Trophoblast cell (in vitro differentiated cells and primary cell): ENCODE results near the gene ENTHD1.

Experiments used
- DNase-seq, 2 donors: peaks; one replicate each; pipeline ENCODE4 v3.0.0-alpha.2; 2016
- H2AFZ ChIP-seq: 2 replicates; pipeline ENCODE4 v1.6.1; 2013; ENCODE audit warnings: low read length, moderate library complexity, mild to moderate bottlenecking; ENCODE audit not compliant: insufficient read depth, poor library complexity
- H2AK5ac ChIP-seq: 2 replicates; pipeline ENCODE4 v1.6.1; 2013; ENCODE audit warnings: mild to moderate bottlenecking, low read length
- H2BK120ac ChIP-seq: 2 replicates; pipeline ENCODE4 v1.6.1; 2013; ENCODE audit warnings: low read length, mild to moderate bottlenecking, moderate library complexity; ENCODE audit not compliant: insufficient read depth, poor library complexity
- H2BK12ac ChIP-seq: 2 replicates; pipeline ENCODE4 v1.6.1; 2013; ENCODE audit warnings: mild to moderate bottlenecking, low read length, moderate library complexity
- H2BK5ac ChIP-seq: 2 replicates; pipeline ENCODE4 v1.6.1; 2013; ENCODE audit warnings: low read length, low read depth, moderate library complexity, mild to moderate bottlenecking; ENCODE audit not compliant: poor library complexity
- H3K14ac ChIP-seq: 2 replicates; pipeline ENCODE4 v1.6.1; 2013; ENCODE audit warnings: mild to moderate bottlenecking, low read length
- H3K18ac ChIP-seq: 2 replicates; pipeline ENCODE4 v1.6.1; 2013; ENCODE audit warnings: mild to moderate bottlenecking, low read length
- H3K23ac ChIP-seq: 2 replicates; pipeline ENCODE4 v1.6.1; 2013; ENCODE audit warnings: low read length
- H3K27ac ChIP-seq: 2 replicates; pipeline ENCODE4 v1.5.1; 2013; ENCODE audit warnings: low read depth, mild to moderate bottlenecking, inconsistent platforms, low read length, moderate library complexity
- H3K27me3 ChIP-seq: 2 replicates; pipeline ENCODE4 v1.6.1; 2013; ENCODE audit warnings: inconsistent platforms, mild to moderate bottlenecking, low read length, moderate library complexity; ENCODE audit not compliant: insufficient read depth
- H3K36me3 ChIP-seq, 2 experiments: 1 replicate in 1 of 2; 2 replicates in 1 of 2; pipeline ENCODE4 v1.6.1; 2013; ENCODE audit warnings: low read length in 2 of 2, mild to moderate bottlenecking in 2 of 2, moderate library complexity in 1 of 2; ENCODE audit not compliant: insufficient read depth in 2 of 2, control insufficient read depth in 1 of 2
- H3K4ac ChIP-seq: 2 replicates; pipeline ENCODE4 v1.6.1; 2013; ENCODE audit warnings: low read depth, mild to moderate bottlenecking, low read length, moderate library complexity
- H3K4me1 ChIP-seq, 2 experiments: 1 replicate in 1 of 2; 2 replicates in 1 of 2; pipeline ENCODE4 v1.6.1; 2013; ENCODE audit warnings: low read length in 2 of 2, mild to moderate bottlenecking in 2 of 2, moderate library complexity in 1 of 2; ENCODE audit not compliant: insufficient read depth in 2 of 2, control insufficient read depth in 1 of 2
- H3K4me2 ChIP-seq: 2 replicates; pipeline ENCODE4 v1.6.1; 2013; ENCODE audit warnings: inconsistent platforms, mild to moderate bottlenecking, low read length, moderate library complexity
- H3K4me3 ChIP-seq: 2 replicates; pipeline ENCODE4 v1.5.1; 2013; ENCODE audit warnings: mild to moderate bottlenecking, low read depth, low read length, inconsistent platforms
- H3K79me1 ChIP-seq: one replicate; pipeline ENCODE4 v1.6.1; 2013; ENCODE audit warnings: low read length
- H3K79me2 ChIP-seq: 2 replicates; pipeline ENCODE4 v1.6.1; 2013; ENCODE audit warnings: low read length, mild to moderate bottlenecking; ENCODE audit not compliant: control insufficient read depth, insufficient read depth, poor library complexity
- H3K9ac ChIP-seq: 2 replicates; pipeline ENCODE4 v1.6.1; 2013; ENCODE audit warnings: mild to moderate bottlenecking, low read length
- H3K9me3 ChIP-seq: 2 replicates; pipeline ENCODE4 v1.6.1; 2013; ENCODE audit warnings: low read depth, mild to moderate bottlenecking, control low read depth, inconsistent platforms, low read length; ENCODE audit not compliant: insufficient read depth
- H4K12ac ChIP-seq: 2 replicates; pipeline ENCODE4 v1.6.1; 2013; ENCODE audit warnings: low read depth, mild to moderate bottlenecking, low read length, moderate library complexity
- H4K8ac ChIP-seq: 2 replicates; pipeline ENCODE4 v1.6.1; 2013; ENCODE audit warnings: low read depth, mild to moderate bottlenecking, low read length, moderate library complexity
- H4K91ac ChIP-seq: one replicate; pipeline ENCODE4 v1.6.1; 2013; ENCODE audit warnings: low read depth, mild to moderate bottlenecking, low read length, moderate library complexity
- WGBS: extraction: QIAGEN DNeasy Blood & Tissue Kit; methylation state at CpG from one replicate; pipeline ENCODE4 v1.1.7; 2013; ENCODE audit warnings: missing lambda C conversion rate; ENCODE audit not compliant: insufficient read length, insufficient coverage; ENCODE audit errors: extremely low coverage; 5-methylcytosine and 5-hydroxymethylcytosine counted together

Gene ENTHD1

DNA sequence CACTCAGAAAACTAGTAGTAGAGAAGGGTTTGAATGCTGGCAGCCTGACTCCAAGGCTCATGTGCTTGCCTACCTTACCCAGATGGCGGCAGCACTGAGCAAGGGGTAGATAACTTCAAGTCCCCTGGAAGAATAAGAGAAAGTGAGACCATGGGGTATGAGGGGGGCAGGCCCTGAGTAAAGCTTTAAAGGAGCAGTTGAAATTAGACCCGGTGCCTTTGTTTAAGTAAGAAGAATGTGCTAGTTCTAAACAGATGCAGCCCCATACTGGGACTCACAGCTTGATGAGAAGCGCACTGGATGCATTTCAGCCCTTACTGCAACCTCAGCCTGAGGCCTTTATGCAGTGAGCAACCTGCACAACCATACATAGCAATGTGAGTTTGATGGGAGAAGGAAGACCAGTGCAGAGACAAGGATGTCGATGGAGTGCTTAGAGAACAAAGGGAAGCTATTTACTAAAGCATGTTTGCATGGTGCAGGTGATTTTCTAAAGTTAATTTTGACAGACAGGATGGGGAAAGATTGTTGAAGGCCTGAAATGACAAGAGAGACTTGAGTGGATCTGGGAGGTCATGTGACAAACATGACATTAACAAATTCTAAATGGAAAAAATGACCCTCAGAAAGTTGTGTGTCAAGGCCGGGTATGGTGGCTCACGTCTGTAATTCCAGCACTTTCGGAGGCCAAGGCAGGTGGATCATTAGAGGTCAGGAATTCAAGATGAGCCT, 39.5 kb upstream of the ENTHD1 start:
- Histone ChIP-seq H2BK5ac (no peak overlapping the region), H3K36me3 (no peaks in the 10 kb centered on the region), H3K9me3 (no peaks in the 10 kb centered on the region), H4K8ac (no peak overlapping the region), H3K79me1 (no peaks in the 10 kb centered on the region), H2AK5ac (no peak overlapping the region), H3K27ac (no peak overlapping the region), H3K4me3 (no peak overlapping the region), H3K27me3 (no peaks in the 10 kb centered on the region), H4K91ac (no peak overlapping the region), H3K18ac (no peak overlapping the region), H2BK120ac (no peak overlapping the region), H4K12ac (no peak overlapping the region), H3K23ac (no peak overlapping the region), H2BK12ac (no peak overlapping the region), H3K9ac (no peak overlapping the region), H3K4ac (no peak overlapping the region), H3K4me1 (no peaks in the 10 kb centered on the region), H3K14ac (no peak overlapping the region), H3K79me2 (no peaks in the 10 kb centered on the region), H2AFZ (no peak overlapping the region), H3K4me2 (no peak overlapping the region)
- WGBS, result no CpG with 5 or more reads among the region's 7 CpGs
- DNase-seq, result peak in 1 of 2 donors; percentile 23

GRCh38 chr22:39932166-39932565, 38.6 kb upstream of the ENTHD1 start:
- H2BK5ac ChIP-seq, result no peak overlapping the region
- H4K91ac ChIP-seq, result no peak overlapping the region
- H3K9me3 ChIP-seq, result no peaks in the 10 kb centered on the region
- no peaks in the 10 kb centered on the region for H3K79me2 ChIP-seq
- H2BK120ac ChIP-seq, result no peak overlapping the region
- H3K36me3 ChIP-seq, result no peaks in the 10 kb centered on the region
- H3K4me3 ChIP-seq, result no peak overlapping the region
- H3K27ac ChIP-seq, result no peak overlapping the region
- no peak overlapping the region for H2BK12ac ChIP-seq
- H3K79me1 ChIP-seq, result no peaks in the 10 kb centered on the region
- no peak overlapping the region for H3K14ac ChIP-seq
- no peak for DNase-seq
- no peak overlapping the region for H3K4me2 ChIP-seq
- H3K27me3 ChIP-seq, result no peaks in the 10 kb centered on the region
- H3K4me1 ChIP-seq, result no peaks in the 10 kb centered on the region
- H3K9ac ChIP-seq, result no peak overlapping the region
- H3K23ac ChIP-seq, result no peak overlapping the region
- no peak overlapping the region for H3K4ac ChIP-seq
- no peak overlapping the region for H4K8ac ChIP-seq
- no CpG with 5 or more reads among the region's 2 CpGs for WGBS
- no peak overlapping the region for H2AK5ac ChIP-seq
- H3K18ac ChIP-seq, result no peak overlapping the region
- no peak overlapping the region for H4K12ac ChIP-seq
- no peak overlapping the region for H2AFZ ChIP-seq

- no peak overlapping the region for H4K91ac ChIP-seq
- no peak overlapping the region for H3K4ac ChIP-seq
- no peaks in the 10 kb centered on the region for H3K9me3 ChIP-seq
- H3K4me1 ChIP-seq, result no peaks in the 10 kb centered on the region
- no peak overlapping the region for H3K18ac ChIP-seq
- no peak overlapping the region for H2BK120ac ChIP-seq
- no peak overlapping the region for H3K27ac ChIP-seq
- H3K14ac ChIP-seq, result no peak overlapping the region
- H3K9ac ChIP-seq, result no peak overlapping the region
- H2AFZ ChIP-seq, result no peak overlapping the region
- no peak overlapping the region for H3K23ac ChIP-seq
- no peak overlapping the region for H2BK5ac ChIP-seq
- no peak overlapping the region for H3K4me2 ChIP-seq
- H3K36me3 ChIP-seq, result no peaks in the 10 kb centered on the region
- H2AK5ac ChIP-seq, result no peak overlapping the region
- no peak for DNase-seq
- H3K4me3 ChIP-seq, result no peak overlapping the region
- H4K8ac ChIP-seq, result no peak overlapping the region
- no peaks in the 10 kb centered on the region for H3K27me3 ChIP-seq
- no peaks in the 10 kb centered on the region for H3K79me1 ChIP-seq
- no peaks in the 10 kb centered on the region for H3K79me2 ChIP-seq
- H2BK12ac ChIP-seq, result no peak overlapping the region
- no CpG with 5 or more reads among the region's 2 CpGs for WGBS
- no peak overlapping the region for H4K12ac ChIP-seq
These were observed 37.7 kb upstream of the ENTHD1 start for GRCh38 chr22:39931251-39931650.

- no peaks in the 10 kb centered on the region for H3K79me1 ChIP-seq
- no peak overlapping the region for H2AFZ ChIP-seq
- H3K14ac ChIP-seq, result no peak overlapping the region
- no peak overlapping the region for H2BK120ac ChIP-seq
- H3K23ac ChIP-seq, result no peak overlapping the region
- no peak overlapping the region for H3K18ac ChIP-seq
- no peak overlapping the region for H2BK12ac ChIP-seq
- no peaks in the 10 kb centered on the region for H3K27me3 ChIP-seq
- no peaks in the 10 kb centered on the region for H3K79me2 ChIP-seq
- no peak overlapping the region for H3K27ac ChIP-seq
- no peaks in the 10 kb centered on the region for H3K36me3 ChIP-seq
- no peak overlapping the region for H4K91ac ChIP-seq
- no peak overlapping the region for H2BK5ac ChIP-seq
- H2AK5ac ChIP-seq, result no peak overlapping the region
- H3K4me1 ChIP-seq, result no peaks in the 10 kb centered on the region
- H3K4me2 ChIP-seq, result no peak overlapping the region
- no peak overlapping the region for H3K4ac ChIP-seq
- H3K9ac ChIP-seq, result no peak overlapping the region
- H3K4me3 ChIP-seq, result no peak overlapping the region
- H4K12ac ChIP-seq, result no peak overlapping the region
- DNase-seq, result no peak
- no CpG with 5 or more reads among the region's 4 CpGs for WGBS
- no peak overlapping the region for H4K8ac ChIP-seq
- no peaks in the 10 kb centered on the region for H3K9me3 ChIP-seq
These were observed 35.3 kb upstream of the ENTHD1 start for GRCh38 chr22:39928536-39929520.
